ENCODE results near the gene RASAL1.

RASAL1 gene

DNA sequence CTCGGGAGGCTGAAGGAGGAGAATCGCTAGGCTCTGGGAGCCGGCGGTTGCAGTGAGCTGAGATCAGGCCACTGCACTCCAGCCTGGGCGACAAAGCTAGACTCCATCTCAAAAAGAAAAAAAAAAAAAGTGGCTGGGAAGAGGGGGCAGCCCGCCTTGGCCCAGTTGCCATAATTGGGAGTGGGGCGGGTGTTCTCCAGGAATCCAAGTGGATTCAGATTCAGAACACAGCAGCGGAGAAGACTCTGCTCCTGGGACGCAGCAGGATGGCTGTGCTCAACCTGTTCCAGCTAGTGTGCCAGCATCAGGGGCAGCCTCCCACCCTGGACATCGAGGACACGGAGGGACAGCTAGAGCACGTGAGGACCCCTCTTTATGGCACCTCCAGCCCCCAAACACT, 19.5 kb upstream of the RASAL1 start:
- Histone ChIP-seq H3F3A (ENCODE audit: insufficient read depth, low read length) (peaks cover 9% of the 10 kb centered on the region), H3K27ac (ENCODE audit: low read depth, low read length, poor library complexity, severe bottlenecking) (peak overlapping the region; percentile 92), H3K9me2 (ENCODE audit: low read depth, low read length) (no peaks in the 10 kb centered on the region), H3K27me3 (ENCODE audit: insufficient read depth, low read length) (no peaks in the 10 kb centered on the region), H3K36me3 (ENCODE audit: insufficient read depth, low read length) (peaks cover 39% of the 10 kb centered on the region; the same call in 1 of the 2 replicates), H3K4me3 (ENCODE audit: low read depth, low read length, poor library complexity, severe bottlenecking) (peak overlapping the region; percentile 88), H2AFZ (ENCODE audit: low read length) (no peak overlapping the region), H3K79me2 (ENCODE audit: insufficient read depth, low read length) (peaks cover 7% of the 10 kb centered on the region), H3K4me2 (ENCODE audit: low read length) (peak overlapping the region; percentile 79), H3K9me3 (ENCODE audit: low read length) (no peaks in the 10 kb centered on the region), H4K20me1 (ENCODE audit: insufficient read depth, low read length) (no peaks in the 10 kb centered on the region), H3K4me1 (ENCODE audit: insufficient read depth, low read length, severe bottlenecking) (peaks cover 84% of the 10 kb centered on the region), H3K9ac (ENCODE audit: low read length) (peak overlapping the region; percentile 99)
- TF ChIP-seq EZH2 (IDR thresholded peaks at IDR 0.05; ENCODE audit: borderline replicate concordance, low read length), result no peak
- TF ChIP-seq, protein P1, sequence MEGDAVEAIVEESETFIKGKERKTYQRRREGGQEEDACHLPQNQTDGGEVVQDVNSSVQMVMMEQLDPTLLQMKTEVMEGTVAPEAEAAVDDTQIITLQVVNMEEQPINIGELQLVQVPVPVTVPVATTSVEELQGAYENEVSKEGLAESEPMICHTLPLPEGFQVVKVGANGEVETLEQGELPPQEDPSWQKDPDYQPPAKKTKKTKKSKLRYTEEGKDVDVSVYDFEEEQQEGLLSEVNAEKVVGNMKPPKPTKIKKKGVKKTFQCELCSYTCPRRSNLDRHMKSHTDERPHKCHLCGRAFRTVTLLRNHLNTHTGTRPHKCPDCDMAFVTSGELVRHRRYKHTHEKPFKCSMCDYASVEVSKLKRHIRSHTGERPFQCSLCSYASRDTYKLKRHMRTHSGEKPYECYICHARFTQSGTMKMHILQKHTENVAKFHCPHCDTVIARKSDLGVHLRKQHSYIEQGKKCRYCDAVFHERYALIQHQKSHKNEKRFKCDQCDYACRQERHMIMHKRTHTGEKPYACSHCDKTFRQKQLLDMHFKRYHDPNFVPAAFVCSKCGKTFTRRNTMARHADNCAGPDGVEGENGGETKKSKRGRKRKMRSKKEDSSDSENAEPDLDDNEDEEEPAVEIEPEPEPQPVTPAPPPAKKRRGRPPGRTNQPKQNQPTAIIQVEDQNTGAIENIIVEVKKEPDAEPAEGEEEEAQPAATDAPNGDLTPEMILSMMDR (IDR thresholded peaks at IDR 0.05; ENCODE audit: low read length), result no peak

DNA sequence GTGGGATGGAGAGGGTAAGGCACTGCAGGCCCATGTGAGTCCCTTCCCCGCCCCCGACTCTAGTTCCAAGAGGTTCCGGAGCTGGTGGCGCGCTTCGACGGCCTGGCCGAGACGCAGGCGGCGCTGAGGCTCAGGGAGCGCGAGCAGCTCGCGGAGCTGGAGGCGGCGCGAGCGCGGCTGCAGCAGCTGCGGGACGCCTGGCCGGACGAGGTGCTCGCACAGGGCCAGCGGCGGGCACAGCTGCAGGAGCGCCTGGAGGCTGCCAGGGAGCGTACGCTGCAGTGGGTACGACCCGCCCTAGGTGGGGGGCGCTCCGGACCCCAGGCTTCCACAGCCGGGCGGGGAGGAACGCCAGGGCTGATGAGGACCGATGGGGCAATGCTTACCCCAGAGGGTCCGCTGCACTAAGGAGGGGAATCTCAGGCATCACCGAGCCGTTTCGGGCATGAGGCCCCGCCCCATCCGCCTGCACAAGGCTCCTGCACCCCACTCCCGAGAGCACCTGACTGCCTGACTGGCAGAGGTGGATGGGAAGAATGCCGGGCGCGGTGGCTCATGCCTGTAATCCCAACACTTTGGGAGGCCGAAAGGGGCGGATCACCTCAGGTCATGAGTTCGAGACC, 18.9 kb upstream of the RASAL1 start:
- H3K4me1 ChIP-seq (ENCODE audit: insufficient read depth, low read length, severe bottlenecking), result peaks cover 84% of the 10 kb centered on the region
- H3K9me2 ChIP-seq (ENCODE audit: low read depth, low read length), result no peaks in the 10 kb centered on the region
- no peak overlapping the region for H2AFZ ChIP-seq (ENCODE audit: low read length)
- H4K20me1 ChIP-seq (ENCODE audit: insufficient read depth, low read length), result no peaks in the 10 kb centered on the region
- peaks cover 33% of the 10 kb centered on the region; the same call in 1 of the 2 replicates for H3K36me3 ChIP-seq (ENCODE audit: insufficient read depth, low read length)
- peak overlapping the region; percentile 92 for H3K27ac ChIP-seq (ENCODE audit: low read depth, low read length, poor library complexity, severe bottlenecking)
- TF ChIP-seq, protein P1 (IDR thresholded peaks at IDR 0.05; ENCODE audit: low read length), result peak; percentile 9; the same call in 1 of the 2 replicates
- no peak for TF ChIP-seq EZH2 (IDR thresholded peaks at IDR 0.05; ENCODE audit: borderline replicate concordance, low read length)
- H3K27me3 ChIP-seq (ENCODE audit: insufficient read depth, low read length), result no peaks in the 10 kb centered on the region
- H3K4me3 ChIP-seq (ENCODE audit: low read depth, low read length, poor library complexity, severe bottlenecking), result peak overlapping the region; percentile 88
- H3K79me2 ChIP-seq (ENCODE audit: insufficient read depth, low read length), result peaks cover 7% of the 10 kb centered on the region
- H3K9me3 ChIP-seq (ENCODE audit: low read length), result no peaks in the 10 kb centered on the region
- peaks cover 9% of the 10 kb centered on the region for H3F3A ChIP-seq (ENCODE audit: insufficient read depth, low read length)
- H3K4me2 ChIP-seq (ENCODE audit: low read length), result peak overlapping the region; percentile 79
- peak overlapping the region; percentile 99 for H3K9ac ChIP-seq (ENCODE audit: low read length)

DNA sequence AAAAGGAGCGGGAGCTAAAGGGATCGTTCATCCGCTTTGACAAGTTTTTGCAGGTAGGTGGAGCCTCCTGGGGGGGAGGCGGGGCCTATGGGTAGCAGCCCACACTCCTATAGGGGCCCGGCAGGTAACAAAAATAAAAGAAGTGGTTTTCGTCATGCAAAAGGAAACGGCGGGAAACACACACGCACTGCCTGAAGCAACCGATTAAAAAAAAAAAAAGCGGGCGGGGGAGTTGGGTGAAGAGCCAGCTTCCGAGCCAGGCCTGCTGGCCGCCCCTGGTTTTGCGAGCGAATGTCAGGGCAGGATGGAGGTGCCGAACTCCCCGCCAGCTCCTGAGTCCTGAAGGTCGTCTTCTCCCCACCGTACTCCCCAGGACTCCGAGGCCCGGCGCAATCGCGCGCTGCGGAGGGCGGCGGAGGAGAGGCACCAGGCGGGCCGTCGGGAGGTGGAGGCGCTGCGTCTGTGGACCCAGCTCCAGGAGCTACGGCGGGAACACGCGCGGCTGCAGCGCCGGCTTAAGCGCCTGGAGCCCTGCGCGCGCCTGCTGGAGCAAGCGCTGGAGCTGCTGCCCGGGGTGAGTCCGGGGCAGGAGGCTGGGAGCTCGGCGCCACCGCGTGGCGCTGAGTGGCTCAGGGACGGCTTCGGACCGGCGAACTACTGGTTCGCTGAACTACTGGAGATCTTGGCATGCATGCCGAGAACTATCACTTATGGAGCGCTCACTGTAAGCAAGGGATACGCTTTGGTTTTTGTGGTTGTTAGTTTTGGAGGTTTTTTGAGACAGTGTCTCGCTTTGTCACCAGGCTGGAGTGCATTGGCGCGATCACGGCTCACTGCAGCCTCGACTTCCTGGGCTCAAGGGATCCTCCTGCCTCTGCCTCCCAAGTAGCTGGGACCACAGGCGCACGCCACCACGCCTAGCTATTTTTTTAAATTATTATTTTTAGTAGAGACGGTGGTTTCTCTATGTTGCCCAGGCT, 17.6 kb upstream of the RASAL1 start:
- Histone ChIP-seq H3K9me3 (ENCODE audit: low read length) (no peaks in the 10 kb centered on the region), H3K9me2 (ENCODE audit: low read depth, low read length) (no peaks in the 10 kb centered on the region), H3K79me2 (ENCODE audit: insufficient read depth, low read length) (peaks cover 7% of the 10 kb centered on the region), H3K4me3 (ENCODE audit: low read depth, low read length, poor library complexity, severe bottlenecking) (peak overlapping the region; percentile 88), H3K4me1 (ENCODE audit: insufficient read depth, low read length, severe bottlenecking) (peaks cover 73% of the 10 kb centered on the region), H3K4me2 (ENCODE audit: low read length) (peak overlapping the region; percentile 79), H4K20me1 (ENCODE audit: insufficient read depth, low read length) (no peaks in the 10 kb centered on the region), H2AFZ (ENCODE audit: low read length) (no peak overlapping the region), H3K27ac (ENCODE audit: low read depth, low read length, poor library complexity, severe bottlenecking) (peak overlapping the region; percentile 92), H3K36me3 (ENCODE audit: insufficient read depth, low read length) (peaks cover 19% of the 10 kb centered on the region; the same call in 1 of the 2 replicates), H3K9ac (ENCODE audit: low read length) (peak overlapping the region; percentile 99), H3F3A (ENCODE audit: insufficient read depth, low read length) (peaks cover 9% of the 10 kb centered on the region), H3K27me3 (ENCODE audit: insufficient read depth, low read length) (no peaks in the 10 kb centered on the region)
- TF ChIP-seq, protein P1 (IDR thresholded peaks at IDR 0.05; ENCODE audit: low read length), result peak; percentile 70
- no peak for TF ChIP-seq EZH2 (IDR thresholded peaks at IDR 0.05; ENCODE audit: borderline replicate concordance, low read length)
